Stimulated activated CD4-positive, alpha-beta T cell treated with anti-CD3 and anti-CD28 coated beads, Interleukin-12 subunit alpha, Interleukin-12 subunit beta, amount 100 ng/mL, for 4 hours (primary cell): ENCODE data around the gene MTHFD1L.
"Not testable (repeated sequence)": the region's sequence is repeated elsewhere in the genome, so short reads cannot be mapped to it uniquely, and the experiment has no call there.

ENCODE experiments used
- DNase-seq: peaks from one replicate; pipeline ENCODE4 v3.0.0-alpha.2; 2020

The MTHFD1L gene

DNA sequence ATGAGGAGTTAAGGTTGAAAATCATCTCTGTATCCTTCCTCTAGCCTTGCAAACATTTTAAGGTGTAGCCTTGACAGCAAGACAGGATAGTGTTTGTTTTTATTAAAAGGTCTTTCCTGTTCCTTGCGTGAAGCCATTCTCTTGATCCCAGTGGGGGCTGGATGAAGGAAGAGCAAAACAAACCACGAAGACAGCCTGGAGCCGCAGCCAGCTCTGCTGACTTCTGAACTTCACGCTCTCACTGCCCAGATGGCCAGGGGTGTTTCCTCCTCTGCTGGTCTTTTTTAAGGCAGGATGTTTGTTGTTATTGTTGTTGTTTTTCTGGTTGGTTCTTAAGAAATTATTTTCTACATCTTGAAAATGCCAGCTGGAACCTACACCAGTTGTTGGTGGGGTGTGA lies 156.4 kb downstream of the MTHFD1L start:
- no peak for DNase-seq

DNA sequence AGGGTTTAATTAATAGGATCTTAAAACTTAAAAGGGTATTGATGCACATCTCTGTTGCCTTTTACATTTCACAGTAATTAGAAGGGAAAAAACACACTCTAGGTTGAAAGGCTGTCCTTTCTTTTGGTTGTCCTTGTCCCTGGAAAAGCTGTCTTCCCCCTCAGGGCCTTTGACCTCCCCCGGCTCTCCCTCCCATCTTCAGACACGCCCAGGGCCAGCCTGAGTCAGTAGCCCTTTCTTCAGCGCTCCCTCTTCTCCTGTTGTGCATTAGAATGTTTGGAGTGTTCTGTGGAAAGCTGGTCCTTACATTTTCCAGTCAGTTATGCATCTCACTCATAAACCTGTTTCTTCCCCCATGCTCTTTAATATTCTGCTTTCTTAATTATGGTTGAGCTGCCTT lies 157.0 kb downstream of the MTHFD1L start:
- no peak for DNase-seq

DNA sequence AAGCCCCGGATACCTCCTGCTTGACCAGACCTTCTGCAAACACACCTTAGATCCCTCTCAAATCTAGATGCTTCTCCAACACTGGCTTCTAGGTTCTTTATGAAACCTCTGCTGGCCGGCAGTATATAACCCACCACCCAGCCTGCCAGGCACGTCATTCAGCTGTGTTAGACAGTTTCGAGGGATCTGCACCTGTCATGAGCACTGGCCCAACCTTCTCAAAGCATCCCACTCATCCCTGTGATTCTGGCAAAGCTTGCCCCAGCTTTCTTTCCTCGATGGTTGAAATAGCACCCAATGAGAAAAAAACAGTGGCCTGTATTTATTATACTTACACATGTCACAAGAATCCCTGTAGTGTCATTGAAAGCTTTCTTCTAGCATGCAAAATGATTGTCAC lies 157.8 kb downstream of the MTHFD1L start:
- DNase-seq = no peak

DNA sequence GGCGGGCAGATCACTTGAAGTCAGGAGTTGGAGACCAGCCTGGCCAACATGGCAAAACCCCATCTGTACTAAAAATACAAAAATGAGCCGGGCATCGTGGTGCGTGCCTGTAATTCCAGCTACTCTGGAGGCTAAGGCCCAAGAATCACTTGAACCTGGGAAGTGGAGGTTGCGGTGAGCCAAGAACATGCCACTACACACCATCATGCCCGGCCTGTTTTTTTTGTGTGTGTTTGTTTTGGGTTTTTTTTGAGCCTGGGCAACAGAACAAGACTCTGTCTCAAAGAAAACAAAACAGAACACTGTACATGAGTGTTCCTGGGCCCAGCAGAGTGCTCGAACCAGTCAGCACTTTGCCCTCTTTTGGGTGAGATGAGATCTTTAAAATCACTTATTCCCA lies 159.1 kb downstream of the MTHFD1L start:
- no peak for DNase-seq

DNA sequence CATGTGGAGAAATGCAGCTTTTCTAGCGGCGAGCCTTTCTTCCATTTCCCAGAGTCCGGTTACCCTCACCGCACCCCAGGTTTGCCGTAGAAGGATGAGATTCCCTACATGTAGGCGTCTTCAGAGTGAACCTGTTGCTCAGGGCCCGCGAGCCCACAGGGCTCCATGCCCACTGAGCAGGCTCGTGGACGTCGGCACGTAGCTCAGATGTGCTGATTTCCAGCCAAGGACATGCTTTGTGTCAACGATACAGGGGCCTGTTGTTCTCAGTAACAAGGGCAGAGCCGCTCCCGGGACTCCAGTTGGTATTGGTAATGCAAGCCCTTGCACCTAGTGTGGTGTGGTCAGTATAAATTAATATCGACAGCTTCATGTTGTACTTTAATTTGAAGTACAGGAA lies 159.6 kb downstream of the MTHFD1L start:
- no peak for DNase-seq

DNA sequence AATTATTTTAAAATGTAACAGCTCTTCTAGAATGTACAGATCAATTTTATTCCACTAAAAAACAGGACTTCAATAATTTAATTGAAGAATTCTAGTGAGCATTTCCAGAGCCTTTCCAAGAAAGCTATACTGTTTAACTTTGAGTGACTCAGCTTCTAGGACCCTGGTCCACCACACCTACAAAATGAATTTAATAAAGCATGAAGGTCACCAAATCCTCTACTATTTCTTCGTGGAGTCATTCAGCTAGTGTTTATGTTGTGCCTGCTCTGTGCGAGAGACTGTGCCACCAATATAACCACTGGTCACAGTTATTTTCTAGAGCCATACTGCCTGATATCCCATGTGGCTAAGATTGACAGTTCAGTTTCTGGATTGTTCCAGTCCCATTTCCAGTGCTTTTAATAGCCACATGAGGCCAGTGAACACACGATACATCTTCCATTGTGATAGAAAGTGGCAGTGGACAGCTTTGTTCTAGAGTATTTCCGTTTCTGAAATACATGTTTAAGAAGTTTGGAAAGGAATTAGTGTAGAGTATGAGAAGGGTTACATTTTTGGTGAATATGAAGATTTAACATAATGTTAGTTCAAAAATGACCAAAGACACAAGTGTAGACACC lies 160.7 kb downstream of the MTHFD1L start:
- DNase-seq = no peak

DNA sequence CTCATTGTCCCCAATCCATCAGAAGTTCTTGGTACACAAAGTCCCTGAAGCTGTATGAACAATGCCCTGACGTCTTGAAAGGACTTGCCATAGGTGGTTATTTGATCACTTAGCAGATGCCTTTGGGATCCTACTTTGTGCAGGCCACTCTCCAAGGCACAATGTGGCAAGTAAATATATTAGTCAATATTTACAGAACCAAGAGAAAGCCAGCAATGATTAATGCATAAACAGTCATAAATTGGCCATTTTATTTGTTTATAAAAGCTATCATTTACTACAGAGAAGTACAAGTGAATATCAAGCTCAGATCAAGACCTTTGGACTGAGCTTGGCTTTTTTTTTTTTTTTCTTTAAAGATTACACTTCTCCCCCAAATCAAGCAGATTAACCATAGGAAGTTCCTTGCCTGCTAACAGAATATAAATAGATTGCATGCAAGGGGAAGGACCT lies 161.8 kb downstream of the MTHFD1L start:
- no peak for DNase-seq

DNA sequence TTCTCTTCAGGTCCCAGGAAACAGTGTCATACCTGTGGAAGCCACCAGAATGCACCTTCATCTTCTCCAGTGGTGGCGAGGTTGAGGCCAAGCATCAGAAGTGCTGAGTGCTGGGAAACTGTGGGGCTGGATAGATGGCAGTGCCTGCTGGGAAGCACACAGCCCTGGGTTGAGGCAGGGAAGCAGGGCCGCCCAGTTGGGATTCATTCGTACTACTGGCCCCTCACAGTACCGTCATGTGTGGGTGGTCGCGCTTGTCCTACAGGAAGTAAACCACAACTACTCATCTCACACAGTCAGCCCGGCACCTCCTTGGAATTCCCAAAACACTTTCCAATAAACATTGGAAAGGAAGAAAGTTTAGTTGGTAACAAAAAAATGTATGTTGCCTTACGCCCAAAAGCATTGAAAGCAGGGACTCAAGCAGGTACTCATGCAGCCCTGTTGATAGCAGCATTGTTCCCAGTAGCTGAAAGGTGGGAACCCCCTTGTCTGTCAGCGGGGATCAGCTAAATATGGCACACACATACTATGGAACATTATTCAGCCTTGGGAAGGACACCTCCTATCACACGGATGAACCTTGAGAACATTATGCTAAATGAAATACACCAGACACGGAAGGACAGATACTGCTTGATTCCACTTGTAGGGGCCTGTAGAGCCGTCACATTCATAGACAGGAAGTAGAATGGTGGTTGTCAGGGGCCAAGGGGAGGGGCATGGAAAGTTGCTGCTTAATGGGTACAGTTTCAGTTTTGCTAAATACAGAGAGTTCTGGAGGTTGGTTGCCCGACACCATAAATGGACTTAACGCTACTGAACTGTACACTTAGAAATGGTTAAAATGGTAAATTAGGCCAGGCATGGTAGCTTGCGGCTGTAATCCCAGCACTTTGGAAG lies 162.7 kb downstream of the MTHFD1L start:
- no peak for DNase-seq

DNA sequence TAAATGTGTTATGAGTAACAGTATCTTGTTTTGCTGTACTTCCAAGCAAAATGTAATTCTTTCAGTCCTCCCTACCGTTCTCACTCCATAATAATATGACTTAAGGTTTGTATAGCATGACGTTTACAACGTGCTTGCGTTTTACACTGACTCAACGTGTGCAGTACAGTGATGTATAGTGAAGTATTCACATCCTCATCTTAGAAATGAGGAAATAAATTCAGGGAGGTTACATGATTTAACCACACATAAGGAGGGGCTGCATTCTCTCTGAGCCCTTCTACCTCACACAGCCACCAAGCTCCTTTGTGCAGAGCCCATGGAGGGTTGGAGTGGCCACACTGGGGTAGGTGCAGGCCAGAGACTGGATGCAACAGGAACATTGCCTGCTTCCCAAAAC lies 164.5 kb downstream of the MTHFD1L start:
- no peak for DNase-seq

DNA sequence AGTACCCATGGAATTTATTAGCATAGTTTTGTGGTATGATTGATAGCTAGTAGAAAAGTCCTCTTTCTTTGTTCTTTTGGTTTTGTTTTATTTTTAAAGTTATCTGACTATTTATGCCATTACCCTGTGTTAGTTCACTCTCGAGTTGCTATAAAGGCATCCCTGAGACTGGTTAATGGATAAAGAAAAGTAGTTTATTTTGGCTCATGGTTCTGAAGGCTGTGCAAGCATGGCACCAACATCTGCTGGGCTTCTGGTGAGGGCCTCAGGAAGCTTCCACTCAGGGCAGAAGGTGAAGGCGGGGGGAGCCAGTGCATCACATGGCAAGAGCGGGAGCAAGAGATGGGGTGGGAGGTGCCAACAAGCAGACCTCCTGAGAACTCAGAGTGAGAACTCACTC lies 166.5 kb downstream of the MTHFD1L start:
- no peak for DNase-seq

DNA sequence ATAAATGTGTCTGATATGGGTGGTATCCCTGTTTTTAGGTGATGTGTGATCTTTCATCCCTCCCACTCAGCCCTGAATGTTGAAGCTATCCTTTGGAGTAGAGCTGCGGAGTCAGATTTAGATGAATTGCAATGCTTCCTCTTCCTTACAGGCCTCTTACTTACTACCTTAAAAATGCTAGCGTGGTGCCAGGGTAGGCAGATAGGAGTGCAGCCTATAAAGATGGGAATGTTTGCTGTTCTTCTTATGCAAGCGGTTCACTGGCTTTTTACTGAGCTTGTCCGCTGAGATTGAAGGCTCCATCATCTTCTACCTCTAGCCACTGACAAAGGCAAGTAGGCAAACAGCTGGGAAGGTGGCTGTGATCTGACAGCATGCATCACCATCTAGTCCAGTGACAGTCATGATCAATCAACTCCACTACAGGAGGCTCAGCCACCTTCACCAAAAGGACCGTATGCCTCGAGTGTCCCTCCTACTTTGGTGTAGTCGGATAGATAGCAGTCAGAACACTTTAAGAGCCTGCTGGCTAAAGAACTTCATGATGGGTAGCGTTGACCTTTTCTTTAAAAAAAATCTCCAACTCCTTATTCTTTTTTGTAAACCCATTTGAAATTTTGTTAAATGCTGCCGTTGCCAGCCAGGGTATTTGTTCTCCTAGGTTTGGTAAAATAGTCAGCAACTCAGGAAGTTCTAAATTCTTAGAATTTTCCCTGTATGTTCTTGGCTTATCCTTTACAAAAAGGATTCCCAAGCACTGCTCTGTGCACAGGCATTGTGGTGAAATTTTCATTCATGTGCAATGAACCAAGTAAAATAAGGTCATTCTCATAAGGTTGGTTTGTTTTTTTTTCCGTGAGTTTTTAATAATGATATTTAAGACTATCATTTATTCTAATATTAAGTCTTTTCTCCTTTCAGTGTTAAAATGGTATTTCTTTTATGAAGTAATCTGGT lies 169.6 kb downstream of the MTHFD1L start:
- no peak for DNase-seq

DNA sequence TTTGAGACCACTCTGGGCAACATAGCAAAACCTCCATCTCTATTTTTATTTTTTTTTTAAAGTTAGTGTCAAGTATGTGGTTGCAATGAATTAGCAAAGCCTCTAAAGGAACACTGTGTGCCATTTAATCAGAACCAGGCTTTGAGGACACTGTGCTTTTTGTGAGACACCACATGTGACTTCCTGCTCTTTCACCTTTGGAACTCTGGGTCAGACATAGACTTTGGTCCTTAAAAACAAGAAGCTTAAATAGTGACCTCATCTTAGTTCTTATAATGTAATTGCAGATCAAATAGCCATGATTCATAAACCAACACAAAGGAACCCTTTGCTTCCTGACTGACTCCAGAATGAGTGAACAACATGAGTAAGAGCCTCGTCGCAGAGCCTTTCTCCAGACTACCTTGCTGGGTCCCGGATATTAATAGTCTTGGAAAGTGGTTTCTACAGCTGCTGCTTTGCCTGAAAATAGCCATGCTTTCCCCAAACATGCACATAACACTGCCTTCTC lies 170.8 kb downstream of the MTHFD1L start:
- not testable (repeated sequence) for DNase-seq

DNA sequence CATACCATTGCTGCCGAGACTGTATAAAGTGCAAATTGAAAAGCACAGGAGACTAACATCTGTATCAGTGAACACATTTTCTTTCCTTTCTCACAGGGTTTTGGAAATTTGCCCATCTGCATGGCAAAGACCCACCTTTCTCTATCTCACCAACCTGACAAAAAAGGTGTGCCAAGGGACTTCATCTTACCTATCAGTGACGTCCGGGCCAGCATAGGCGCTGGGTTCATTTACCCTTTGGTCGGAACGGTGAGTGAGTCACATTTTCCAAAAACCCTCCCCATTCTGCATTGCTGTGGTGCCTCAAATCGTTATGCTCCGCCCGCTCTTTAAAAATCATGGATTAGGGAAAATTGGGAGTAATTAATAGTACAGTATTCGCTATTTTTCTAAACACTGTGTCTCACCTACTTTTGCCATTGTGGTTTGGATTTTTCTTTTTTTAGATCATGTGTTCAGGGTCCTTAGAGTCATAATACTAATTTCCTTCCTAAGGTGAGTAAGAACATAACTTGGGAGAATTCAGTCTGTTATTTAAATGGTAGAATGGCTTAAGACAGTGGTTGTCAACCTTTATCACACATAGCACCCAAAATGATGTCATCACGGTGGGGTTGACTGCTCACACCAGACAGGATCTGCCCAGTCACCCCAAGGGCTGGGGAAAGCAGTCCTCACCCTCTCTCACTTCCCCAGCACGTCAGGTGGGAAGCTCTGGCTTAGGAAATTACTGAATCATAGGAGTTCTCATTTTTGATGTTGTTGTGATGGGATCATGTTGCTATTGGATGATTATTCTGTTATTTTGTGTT lies 171.6 kb downstream of the MTHFD1L start:
- DNase-seq = no peak

DNA sequence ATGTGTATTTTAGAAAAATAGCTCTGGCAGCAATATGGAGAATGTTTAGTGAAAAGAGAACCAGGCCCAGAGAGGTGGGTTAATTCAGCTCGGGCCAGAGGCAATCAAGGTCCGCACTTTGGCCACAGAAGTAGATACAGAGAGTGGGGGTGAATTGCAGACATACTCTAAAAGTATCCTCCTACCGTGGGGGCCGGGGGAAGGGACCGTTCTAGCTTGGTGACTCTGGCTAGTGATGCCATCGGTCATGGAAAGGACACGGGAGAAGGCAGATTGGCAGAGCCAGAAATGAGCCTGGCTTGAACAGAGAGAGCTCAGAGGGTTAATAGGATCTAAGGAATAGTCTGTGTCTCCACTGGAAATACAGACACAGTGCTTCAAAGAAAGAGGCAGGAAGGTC lies 173.1 kb downstream of the MTHFD1L start:
- no peak for DNase-seq

DNA sequence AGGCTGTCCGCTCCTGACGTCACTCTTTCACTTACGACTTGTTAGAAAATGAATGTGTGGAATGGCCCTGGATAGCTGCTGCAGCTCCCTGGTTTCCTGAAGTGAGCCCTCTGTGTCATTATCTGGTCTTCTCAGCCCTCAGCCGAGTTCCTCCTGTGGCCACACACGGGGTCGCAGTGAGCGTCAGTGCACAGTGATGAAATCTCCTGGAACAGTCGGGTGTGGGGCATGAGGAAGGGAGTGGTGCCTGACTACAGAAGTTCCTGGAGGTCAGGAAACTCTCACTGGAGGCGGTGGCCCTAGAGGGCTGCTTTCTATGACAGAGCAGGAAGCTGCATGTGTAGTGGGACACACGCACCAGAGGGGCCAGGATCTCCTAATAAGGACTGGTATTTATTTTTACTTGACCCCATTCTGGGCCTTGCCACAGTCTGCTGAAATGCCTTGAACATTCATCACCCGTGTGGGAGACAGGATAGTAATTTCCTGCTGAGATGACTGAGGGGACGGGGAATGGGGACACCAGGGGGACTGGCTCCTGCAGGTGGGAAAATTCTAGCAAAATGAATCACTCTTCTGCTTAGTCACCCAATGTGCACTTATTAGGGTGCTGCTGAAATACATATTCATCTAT lies 175.5 kb downstream of the MTHFD1L start:
- DNase-seq = not testable (repeated sequence)

DNA sequence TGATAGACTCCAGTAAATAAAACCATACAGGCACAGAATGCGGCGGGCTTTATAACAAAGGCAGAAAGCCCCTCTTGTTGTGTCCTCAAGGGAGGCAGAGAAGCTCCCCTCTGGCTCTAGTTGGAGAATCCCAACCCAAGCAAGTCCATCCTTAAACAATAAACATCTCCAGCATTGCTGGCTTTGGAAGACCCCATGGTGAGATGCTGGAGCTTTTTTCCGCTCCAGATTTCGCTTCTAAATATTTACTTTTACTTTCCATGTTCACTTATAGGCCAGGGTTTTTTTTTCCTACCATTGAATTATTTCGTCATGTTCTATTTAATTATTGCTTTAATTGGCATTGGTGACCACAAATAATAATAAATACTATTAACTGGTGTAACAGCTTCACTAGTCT lies 176.2 kb downstream of the MTHFD1L start:
- DNase-seq = no peak

DNA sequence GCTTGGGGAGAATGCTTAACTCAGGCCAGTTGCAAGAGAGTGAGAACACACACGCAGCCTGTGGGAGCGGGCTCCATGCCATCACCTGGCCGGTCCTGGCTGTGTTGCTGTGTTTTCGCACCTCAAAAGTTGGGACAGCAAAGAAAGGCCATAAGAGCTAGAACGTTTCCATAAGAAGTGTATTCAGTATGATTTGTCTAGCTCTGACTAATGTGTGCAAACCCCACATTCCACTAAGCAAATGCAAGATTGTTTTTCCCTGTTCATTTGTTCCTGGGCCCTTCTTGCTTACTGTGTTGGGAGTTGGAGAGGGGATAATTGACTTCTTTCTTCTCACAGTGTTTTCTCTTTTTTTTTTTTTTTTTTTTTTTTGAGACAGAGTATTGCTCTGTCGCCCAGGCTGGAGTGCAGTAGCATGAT lies 177.4 kb downstream of the MTHFD1L start:
- DNase-seq = not testable (repeated sequence)

DNA sequence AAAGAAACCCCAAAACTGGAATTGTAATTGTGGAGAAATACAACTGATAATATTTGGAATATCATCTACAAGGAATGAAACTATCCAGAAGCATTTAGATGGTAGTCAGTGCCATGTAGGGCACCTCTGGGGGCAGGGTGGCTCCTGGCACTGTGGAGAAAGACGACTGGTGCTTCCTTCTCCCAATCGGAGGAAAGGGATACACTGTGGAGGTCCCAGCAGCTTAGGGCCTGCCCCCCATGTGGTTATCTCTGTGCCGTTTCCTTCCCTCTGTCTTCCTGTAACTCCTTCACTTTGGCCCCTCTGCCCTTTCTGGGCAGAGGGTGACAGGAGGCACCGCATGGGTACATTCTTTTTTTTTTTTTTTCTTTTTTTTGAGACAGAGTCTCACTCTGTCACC lies 178.4 kb downstream of the MTHFD1L start:
- no peak for DNase-seq

DNA sequence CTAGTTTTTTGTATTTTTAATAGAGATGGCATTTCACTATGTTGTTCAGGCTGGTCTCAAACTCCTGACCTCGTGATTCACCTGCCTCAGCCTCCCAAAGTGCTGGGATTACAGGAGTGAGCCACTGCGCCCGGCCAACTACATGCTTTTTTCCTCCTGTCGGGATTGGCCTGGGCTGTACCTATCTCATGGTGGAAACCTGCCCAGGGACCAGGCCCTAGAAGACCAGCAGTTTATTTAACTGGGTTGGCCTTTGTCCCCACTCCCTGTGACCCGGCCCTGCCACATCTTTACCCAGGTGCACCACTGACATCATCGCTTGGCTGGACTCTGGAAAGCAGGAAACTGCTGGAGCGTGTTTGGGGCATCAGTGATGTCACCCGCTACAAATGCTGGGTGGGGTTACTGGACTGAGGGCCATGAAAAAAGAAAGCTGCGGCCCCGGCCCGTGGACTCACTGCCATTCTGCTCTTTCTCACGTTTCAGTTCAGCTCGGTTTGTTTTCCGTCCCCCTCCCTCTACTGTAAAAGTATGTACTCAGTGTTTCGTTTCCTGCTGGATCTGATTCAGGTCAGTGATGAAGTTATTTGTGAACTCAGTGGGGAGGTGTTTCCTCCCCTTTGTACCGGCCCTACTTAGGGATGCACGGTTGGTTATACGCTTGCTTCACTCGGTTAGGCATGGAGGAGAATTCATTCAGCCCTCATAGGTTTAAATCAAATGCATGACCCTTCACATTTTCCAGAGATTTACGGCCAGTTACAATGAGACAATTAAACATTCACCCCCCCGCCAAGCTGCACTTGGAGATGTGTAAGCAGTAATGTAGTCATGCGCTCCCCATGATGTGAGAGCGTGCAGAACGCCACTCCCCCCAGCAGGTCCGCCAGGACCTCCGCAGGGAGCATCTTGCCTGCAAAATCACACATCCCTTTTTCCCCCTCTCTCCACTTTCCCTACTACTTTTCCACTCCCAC lies 179.3 kb downstream of the MTHFD1L start:
- no peak for DNase-seq

DNA sequence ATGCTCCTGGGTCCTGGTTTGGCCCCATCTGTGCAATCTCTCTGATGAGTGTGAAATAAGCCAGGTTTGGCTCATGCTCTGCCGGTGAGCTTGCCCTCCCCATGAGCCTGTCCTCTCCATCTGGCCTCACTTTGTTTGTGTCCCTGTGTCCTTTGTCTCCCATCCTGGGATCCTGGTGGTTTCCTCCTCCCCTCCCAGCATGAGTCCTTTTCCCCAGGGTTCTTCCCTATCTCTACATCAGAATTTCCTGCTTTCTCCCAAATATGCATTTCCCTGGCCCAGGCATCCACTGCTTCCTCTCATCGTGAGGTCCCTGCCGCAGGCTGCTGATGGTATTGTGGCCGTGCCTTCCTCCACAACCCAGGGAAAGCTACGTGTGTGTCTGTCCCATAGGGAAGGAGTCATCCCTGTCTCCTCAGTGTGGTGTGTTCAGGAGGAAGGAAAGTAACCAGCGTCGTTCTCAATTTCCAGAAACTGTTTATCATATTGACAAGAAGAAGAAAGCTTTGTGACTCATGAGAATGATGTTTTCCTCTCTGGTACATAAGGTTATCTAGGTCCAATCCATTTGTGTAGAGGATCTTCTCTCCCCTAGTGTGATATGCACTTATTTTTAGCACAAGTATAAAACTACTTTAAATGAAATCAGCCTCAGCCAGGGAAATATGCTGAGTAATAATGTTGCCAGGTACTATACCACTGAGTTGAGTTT lies 180.2 kb downstream of the MTHFD1L start:
- not testable (repeated sequence) for DNase-seq
